SK-N-MC (cell line): ENCODE data around the gene PCSK2.

Experiments
- EZH2 ChIP-seq: fragments of 200-600 bp; sonication (generic); IDR thresholded peaks from one replicate; pipeline ENCODE4 v1.6.1; 2017; ENCODE audit warnings: antibody characterized with exemption
- FOXP2 ChIP-seq: optimal IDR thresholded peaks from 2 replicates; pipeline ENCODE3; 2011; ENCODE audit warnings: mild to moderate bottlenecking, moderate library complexity; ENCODE audit not compliant: insufficient read depth; ENCODE audit errors: extremely low read length, control extremely low read depth
- POLR2AphosphoS5 ChIP-seq: IDR thresholded peaks from 2 replicates; pipeline ENCODE4 v1.6.1; 2012; ENCODE audit warnings: mild to moderate bottlenecking, low read depth, low read length, borderline replicate concordance

GRCh38 chr20:17500271-17500670 is 273.4 kb downstream of the PCSK2 start:
- no peak for TF ChIP-seq POLR2AphosphoS5
- no peak for TF ChIP-seq EZH2
- TF ChIP-seq FOXP2: no peak
